ENCODE results near the gene METTL25B.

METTL25B gene

GRCh38 chr1:156727926-156728598 is at the start of gene METTL25B:
METTL25B (plus strand) TSS chr1:156728469; CDS start chr1:156729105, 636 bp downstream.
- DNase-seq (ENCODE audit: low read depth): peak; percentile 75
- TF ChIP-seq CTCF (conservative IDR thresholded peaks at IDR 0.05; ENCODE audit: low read length): no peak
- H3K4me3 ChIP-seq (ENCODE audit: low read length): peak within 1 kb of the TSS; percentile 100

- TF ChIP-seq CTCF (conservative IDR thresholded peaks at IDR 0.05; ENCODE audit: low read length): no peak
- DNase-seq (ENCODE audit: low read depth): no peak
- H3K4me3 ChIP-seq (ENCODE audit: low read length): no peak overlapping the region
These were observed 48.2 kb upstream of the METTL25B start for GRCh38 chr1:156680056-156680455.

GRCh38 chr1:156681196-156681960 is 46.9 kb upstream of the METTL25B start:
- H3K4me3 ChIP-seq (ENCODE audit: low read length): no peak overlapping the region
- DNase-seq (ENCODE audit: low read depth): no peak
- TF ChIP-seq CTCF (conservative IDR thresholded peaks at IDR 0.05; ENCODE audit: low read length): no peak

- TF ChIP-seq CTCF (conservative IDR thresholded peaks at IDR 0.05; ENCODE audit: low read length): peak; percentile 4; the same call in 1 of the 2 replicates
- H3K4me3 ChIP-seq (ENCODE audit: low read length): no peak overlapping the region
- no peak for DNase-seq (ENCODE audit: low read depth)
These were observed 45.9 kb upstream of the METTL25B start for GRCh38 chr1:156682166-156682890.

- no peak overlapping the region for H3K4me3 ChIP-seq (ENCODE audit: low read length)
- no peak for TF ChIP-seq CTCF (conservative IDR thresholded peaks at IDR 0.05; ENCODE audit: low read length)
- peak; percentile 46 for DNase-seq (ENCODE audit: low read depth)
These were observed 44.0 kb upstream of the METTL25B start for GRCh38 chr1:156684227-156684782.

- TF ChIP-seq CTCF (conservative IDR thresholded peaks at IDR 0.05; ENCODE audit: low read length): peak; percentile 89
- peak overlapping the region; percentile 52 for H3K4me3 ChIP-seq (ENCODE audit: low read length)
- DNase-seq (ENCODE audit: low read depth): peak; percentile 75
These were observed 39.0 kb upstream of the METTL25B start for GRCh38 chr1:156689035-156689952.

Measured in AG10803 (cell line).